NT2/D1 (cell line): Measurements from ENCODE around the gene VAV2.
"Not testable (repeated sequence)": the region's sequence is repeated elsewhere in the genome, so short reads cannot be mapped to it uniquely, and the experiment has no call there.

Experiments used
- DNase-seq: peaks from one replicate; pipeline ENCODE4 v3.0.0-alpha.2; 2011; ENCODE audit warnings: low read depth, low spot score
- H3K27me3 ChIP-seq: 2 replicates; pipeline ENCODE4 v1.6.0; 2011; ENCODE audit warnings: mild to moderate bottlenecking; ENCODE audit not compliant: insufficient read length, insufficient read depth
- H3K36me3 ChIP-seq: 2 replicates; pipeline ENCODE4 v1.6.1; 2011; ENCODE audit warnings: mild to moderate bottlenecking, low read length, mixed read lengths; ENCODE audit not compliant: insufficient read depth, insufficient read length
- H3K4me1 ChIP-seq: 2 replicates; pipeline ENCODE4 v1.5.1; 2011; ENCODE audit not compliant: insufficient read depth, insufficient read length
- H3K4me3 ChIP-seq: 2 replicates; pipeline ENCODE4 v1.5.1; 2011; ENCODE audit warnings: low read depth; ENCODE audit not compliant: insufficient read length
- H3K9ac ChIP-seq: 2 replicates; pipeline ENCODE4 v1.6.0; 2011; ENCODE audit warnings: low read depth; ENCODE audit not compliant: insufficient read length
- H3K9me3 ChIP-seq: 2 replicates; pipeline ENCODE4 v1.5.1; 2011; ENCODE audit warnings: mild to moderate bottlenecking, low read length; ENCODE audit not compliant: insufficient read depth
- SUZ12 ChIP-seq: IDR thresholded peaks from 2 replicates; pipeline ENCODE4 v1.6.1; 2011; ENCODE audit not compliant: insufficient read length, insufficient read depth; ENCODE audit errors: extremely low read depth
- YY1 ChIP-seq: IDR thresholded peaks from 2 replicates; pipeline ENCODE4 v1.6.1; 2011; ENCODE audit not compliant: insufficient read length, insufficient read depth
- ZNF274 ChIP-seq: IDR thresholded peaks from 2 replicates; pipeline ENCODE4 v1.6.1; 2011; ENCODE audit warnings: mild to moderate bottlenecking, low read depth, low read length

Gene VAV2

GRCh38 chr9:133769511-133770075 lies 222.5 kb downstream of the VAV2 start:
- DNase-seq: no peak
- TF ChIP-seq SUZ12 (no peak), ZNF274 (no peak), YY1 (no peak)
- Histone ChIP-seq H3K36me3 (peaks cover 50% of the 10 kb centered on the region), H3K4me3 (no peak overlapping the region), H3K9me3 (peaks cover 20% of the 10 kb centered on the region), H3K9ac (no peak overlapping the region), H3K27me3 (no peaks in the 10 kb centered on the region), H3K4me1 (no peaks in the 10 kb centered on the region)

- TF ChIP-seq YY1 (no peak), ZNF274 (no peak), SUZ12 (no peak)
- Histone ChIP-seq H3K4me3 (no peak overlapping the region), H3K27me3 (no peaks in the 10 kb centered on the region), H3K36me3 (peaks cover 44% of the 10 kb centered on the region), H3K9me3 (peaks cover 14% of the 10 kb centered on the region), H3K9ac (peak overlapping the region; percentile 8), H3K4me1 (no peaks in the 10 kb centered on the region)
- peak; percentile 28 for DNase-seq
Measured at GRCh38 chr9:133768859-133769510, 223.1 kb downstream of the VAV2 start.

GRCh38 chr9:133768371-133768858 lies 223.7 kb downstream of the VAV2 start:
- Histone ChIP-seq H3K9me3 (peaks cover 14% of the 10 kb centered on the region), H3K9ac (peak overlapping the region; percentile 8), H3K4me1 (peaks cover 4% of the 10 kb centered on the region), H3K36me3 (peaks cover 44% of the 10 kb centered on the region), H3K27me3 (no peaks in the 10 kb centered on the region), H3K4me3 (no peak overlapping the region)
- TF ChIP-seq YY1: no peak
- DNase-seq: no peak

GRCh38 chr9:133767625-133768024 lies 224.5 kb downstream of the VAV2 start:
- peaks cover 8% of the 10 kb centered on the region for H3K4me1 ChIP-seq

GRCh38 chr9:133767008-133767407 lies 225.1 kb downstream of the VAV2 start:
- no peak overlapping the region for H3K9ac ChIP-seq
- peaks cover 11% of the 10 kb centered on the region for H3K4me1 ChIP-seq
- no peak overlapping the region for H3K4me3 ChIP-seq
- no peak for DNase-seq
- TF ChIP-seq SUZ12 (no peak), YY1 (no peak), ZNF274 (no peak)
- peaks cover 46% of the 10 kb centered on the region for H3K36me3 ChIP-seq
- peaks cover 14% of the 10 kb centered on the region for H3K9me3 ChIP-seq
- H3K27me3 ChIP-seq: no peaks in the 10 kb centered on the region

More at GRCh38 chr9:133767625-133768024, 224.5 kb downstream of the VAV2 start:
- H3K9me3 ChIP-seq: peaks cover 14% of the 10 kb centered on the region
- no peak for DNase-seq
- H3K4me3 ChIP-seq: no peak overlapping the region
- no peaks in the 10 kb centered on the region for H3K27me3 ChIP-seq
- no peak overlapping the region for H3K9ac ChIP-seq
- TF ChIP-seq SUZ12 (no peak), YY1 (no peak), ZNF274 (no peak)
- peaks cover 49% of the 10 kb centered on the region for H3K36me3 ChIP-seq

GRCh38 chr9:133766234-133766633 lies 225.9 kb downstream of the VAV2 start:
- not testable (repeated sequence) for H3K27me3 ChIP-seq, DNase-seq, H3K9ac ChIP-seq, H3K4me3 ChIP-seq
- Histone ChIP-seq H3K4me1 (peaks cover 13% of the 10 kb centered on the region), H3K9me3 (peaks cover 14% of the 10 kb centered on the region), H3K36me3 (peaks cover 43% of the 10 kb centered on the region)

GRCh38 chr9:133763272-133764183 lies 228.6 kb downstream of the VAV2 start:
- no peak overlapping the region for H3K4me3 ChIP-seq
- peaks cover 34% of the 10 kb centered on the region for H3K36me3 ChIP-seq
- H3K9ac ChIP-seq: peak overlapping the region; percentile 45
- DNase-seq: no peak
- H3K9me3 ChIP-seq: peaks cover 14% of the 10 kb centered on the region
- no peaks in the 10 kb centered on the region for H3K27me3 ChIP-seq
- H3K4me1 ChIP-seq: peaks cover 19% of the 10 kb centered on the region
- no peak for TF ChIP-seq ZNF274
- TF ChIP-seq SUZ12: no peak
